Erythroblast (primary cell): ENCODE data around the gene LPIN3.

Source experiments
- GATA1 ChIP-seq: IDR thresholded peaks from 2 replicates; pipeline ENCODE4 v1.6.1; 2011; ENCODE audit warnings: low read depth, mild to moderate bottlenecking, control low read depth, low read length, moderate library complexity
- POLR2A ChIP-seq: IDR thresholded peaks from 2 replicates; pipeline ENCODE4 v1.6.1; 2011; ENCODE audit warnings: mild to moderate bottlenecking, low read length

- TF ChIP-seq POLR2A (no peak), GATA1 (no peak)
Observed at GRCh38 chr20:41358717-41359116, 18.1 kb downstream of the LPIN3 start.
